HG02642 (cell line): ENCODE measurements around the gene POLD4.
"Not testable (repeated sequence)": the region's sequence is repeated elsewhere in the genome, so short reads cannot be mapped to it uniquely, and the experiment has no call there.

Experiments used
- ATAC-seq: cut with Tn5 transposase; IDR thresholded peaks from one replicate; pipeline ENCODE4 v1.9.1; 2021; ENCODE audit warnings: mild to moderate bottlenecking; ENCODE audit not compliant: unreplicated experiment, poor library complexity

POLD4 gene

DNA sequence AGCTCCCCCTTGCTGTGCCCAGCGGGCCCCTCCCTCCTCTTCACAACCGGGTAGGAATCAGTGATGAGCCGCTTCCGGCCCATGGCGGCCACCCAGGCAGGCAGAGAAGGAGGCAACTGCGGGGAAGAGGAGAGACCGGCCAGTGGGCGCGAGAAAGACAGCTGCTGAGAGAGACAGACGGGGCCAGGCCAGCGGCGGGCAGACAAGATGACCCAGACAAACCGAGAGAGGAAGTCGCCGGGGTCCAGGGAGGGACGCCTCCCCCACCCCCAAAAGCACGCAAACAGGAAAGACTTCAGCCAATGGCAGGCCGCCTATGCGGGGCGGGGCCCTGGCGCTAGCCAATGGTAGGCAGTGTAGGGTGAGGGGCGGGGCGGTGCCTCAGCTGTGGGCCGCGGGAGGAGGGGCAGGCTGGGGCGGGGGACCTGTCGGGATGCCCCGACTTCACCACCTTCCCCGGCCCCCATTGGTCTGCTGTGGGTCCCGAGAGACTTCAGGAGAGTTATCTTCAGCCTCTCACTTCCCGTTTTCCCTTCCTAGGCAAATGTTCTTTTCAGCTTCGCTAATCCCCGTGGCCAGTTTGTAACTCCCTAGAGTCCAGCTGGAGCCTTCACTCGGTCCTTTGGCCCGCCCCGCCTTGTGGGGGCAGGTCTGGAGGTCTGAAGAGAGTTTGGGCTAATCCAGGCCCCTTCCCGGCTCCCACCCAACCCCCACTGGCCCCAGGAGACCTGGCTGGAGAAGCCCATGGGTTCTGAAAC, at the start of gene POLD4:
TSS of gene POLD4 (minus strand) at position 230 of the 758 bp plus-strand sequence. CDS start at position 83, 147 bp downstream.
- ATAC-seq, result peak; percentile 82

- not testable (repeated sequence) for ATAC-seq
Measured at GRCh38 chr11:67403085-67403484, 49.7 kb upstream of the POLD4 start.

- not testable (repeated sequence) for ATAC-seq
Measured at GRCh38 chr11:67402192-67402839, 49.0 kb upstream of the POLD4 start.

- peak; percentile 70 for ATAC-seq
Measured at GRCh38 chr11:67401495-67402191, 48.3 kb upstream of the POLD4 start, which contains the start of gene PPP1CA. TSS of gene PPP1CA (minus strand) at chr11:67401858. CDS start at chr11:67401782, 76 bp downstream.

- ATAC-seq, result peak; percentile 29
Measured at GRCh38 chr11:67400942-67401494, 47.7 kb upstream of the POLD4 start.

GRCh38 chr11:67400251-67400941, 47.0 kb upstream of the POLD4 start:
- no peak for ATAC-seq

DNA sequence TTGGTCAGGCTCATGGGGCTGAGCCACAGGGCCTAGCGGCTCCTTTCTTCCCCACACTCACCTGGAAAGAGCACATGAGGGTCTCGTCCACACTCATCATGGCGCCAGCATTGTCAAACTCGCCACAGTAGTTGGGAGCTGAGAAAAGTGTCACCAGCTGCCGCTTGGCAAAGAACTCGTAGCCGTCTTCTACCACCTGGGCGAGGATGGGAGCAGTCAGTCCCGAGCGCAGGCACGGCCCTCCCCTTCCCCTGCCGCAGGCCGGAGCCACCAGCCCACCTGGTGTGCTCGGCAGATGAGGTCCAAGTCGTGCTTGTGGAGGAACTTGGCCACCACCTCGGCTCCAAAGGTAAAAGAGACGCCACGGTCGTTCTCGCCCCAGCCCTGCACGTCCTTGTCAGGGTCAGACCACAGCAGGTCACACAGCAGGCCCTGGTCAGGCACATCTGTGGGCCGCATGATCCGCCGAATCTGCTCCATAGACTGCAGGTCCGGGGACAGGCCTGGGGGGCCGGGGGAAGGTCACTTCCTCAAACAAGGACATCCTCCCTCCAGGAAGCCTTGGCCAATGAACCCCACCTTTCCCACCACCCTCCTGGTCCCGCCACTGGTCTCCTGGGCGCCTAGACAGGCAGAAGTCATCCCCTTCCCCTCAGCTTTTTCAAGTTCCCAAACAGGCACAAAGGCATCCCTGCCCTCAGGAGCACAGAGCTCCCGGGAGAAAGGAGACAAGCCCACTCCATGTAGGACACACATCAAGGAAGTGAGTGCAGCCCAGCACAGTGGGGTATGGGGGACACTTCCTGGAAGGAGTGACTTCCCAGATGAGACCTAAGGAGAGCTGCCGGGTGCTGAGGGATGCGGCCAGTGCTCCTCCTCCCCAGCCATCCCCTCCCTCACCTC, 45.6 kb upstream of the POLD4 start:
- ATAC-seq, result no peak

- ATAC-seq, result no peak
Measured at GRCh38 chr11:67397986-67398660, 44.8 kb upstream of the POLD4 start.

GRCh38 chr11:67397536-67397935, 44.2 kb upstream of the POLD4 start:
- no peak for ATAC-seq

DNA sequence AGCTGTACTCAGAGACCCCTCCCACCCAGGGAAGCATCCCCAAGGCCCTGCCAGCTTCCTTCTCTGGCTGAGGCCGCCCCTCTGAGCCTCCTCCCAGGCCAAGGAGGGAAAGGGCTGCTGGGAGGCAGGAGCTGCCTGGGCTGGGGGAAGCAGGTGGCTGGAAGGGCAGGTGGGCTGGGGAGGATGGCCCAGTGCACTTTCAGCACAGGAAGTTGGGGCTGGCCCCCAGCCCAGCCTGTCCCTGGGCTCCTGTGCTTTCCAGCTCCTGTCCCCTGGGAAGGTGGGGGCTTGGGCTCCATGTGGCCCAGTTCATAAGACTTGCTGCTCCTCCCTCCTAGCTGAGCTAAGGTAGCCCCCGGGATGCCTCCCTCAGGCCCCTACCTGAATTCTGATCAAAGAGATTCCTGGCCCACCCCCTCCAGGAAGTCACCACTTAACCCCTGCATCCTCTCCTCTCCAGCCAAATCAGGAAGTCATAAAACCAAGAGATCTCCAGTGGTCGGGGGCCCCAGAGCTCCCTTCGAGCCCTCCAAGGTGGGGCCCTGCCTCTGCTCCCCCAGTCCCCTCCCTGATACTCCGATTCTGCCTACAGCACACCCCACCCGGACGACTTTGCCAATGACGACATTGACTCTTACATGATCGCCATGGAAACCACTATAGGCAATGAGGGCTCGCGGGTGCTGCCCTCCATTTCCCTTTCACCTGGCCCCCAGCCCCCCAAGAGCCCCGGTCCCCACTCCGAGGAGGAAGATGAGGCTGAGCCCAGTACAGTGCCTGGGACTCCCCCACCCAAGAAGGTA, 43.4 kb upstream of the POLD4 start:
- ATAC-seq, result no peak

GRCh38 chr11:67396259-67396581, 42.9 kb upstream of the POLD4 start:
- ATAC-seq, result no peak

DNA sequence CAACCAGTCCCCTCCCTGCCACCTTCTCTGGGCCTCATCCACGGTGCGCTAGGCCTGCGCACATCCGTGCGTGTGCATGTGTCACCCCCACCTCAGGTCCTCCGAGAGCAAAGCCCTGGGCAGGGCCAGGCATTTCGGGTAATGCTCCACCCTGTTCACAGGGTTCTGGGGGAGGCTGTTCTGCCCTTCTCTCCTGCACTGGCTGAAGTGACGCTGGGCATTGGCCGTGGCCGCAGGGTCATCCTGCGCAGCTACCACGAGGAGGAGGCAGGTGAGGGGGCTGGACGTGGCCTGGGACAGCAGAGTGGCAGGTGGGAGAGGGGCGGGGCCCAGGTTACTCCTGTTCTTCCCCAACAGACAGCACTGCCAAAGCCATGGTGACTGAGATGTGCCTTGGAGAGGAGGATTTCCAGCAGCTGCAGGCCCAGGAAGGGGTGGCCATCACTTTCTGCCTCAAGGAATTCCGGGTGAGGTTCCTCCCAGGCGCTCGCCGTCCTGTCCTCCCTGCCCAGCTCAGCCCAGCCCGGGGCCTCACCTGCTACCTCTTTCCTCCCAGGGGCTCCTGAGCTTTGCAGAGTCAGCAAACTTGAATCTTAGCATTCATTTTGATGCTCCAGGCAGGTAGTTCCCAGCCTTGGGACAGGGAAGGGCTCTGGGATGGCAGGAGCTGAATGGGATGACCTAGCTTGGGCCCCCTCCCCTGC, 42.4 kb upstream of the POLD4 start:
- ATAC-seq, result no peak

DNA sequence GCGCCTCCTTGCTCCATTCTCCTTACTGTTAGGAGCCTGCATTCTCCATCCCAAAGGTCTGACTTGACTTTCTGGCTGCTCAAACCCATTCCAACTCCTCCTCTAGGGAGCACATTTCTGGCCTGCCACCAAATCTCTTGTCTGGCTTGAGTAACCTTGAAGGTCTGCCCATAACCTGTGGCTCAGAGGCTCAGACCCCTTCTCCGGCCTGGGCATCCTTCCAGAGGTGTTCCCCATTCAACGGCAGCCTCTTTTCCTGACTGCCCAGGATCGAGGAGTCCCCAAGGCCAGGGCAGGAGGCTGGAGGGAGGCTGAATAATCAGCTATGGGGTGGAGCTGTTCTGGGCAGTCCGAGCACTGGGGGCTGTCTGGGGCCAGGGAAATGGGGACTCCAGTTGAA, 40.6 kb upstream of the POLD4 start:
- ATAC-seq, result no peak

- ATAC-seq, result no peak
Measured at GRCh38 chr11:67393437-67393836, 40.1 kb upstream of the POLD4 start.

DNA sequence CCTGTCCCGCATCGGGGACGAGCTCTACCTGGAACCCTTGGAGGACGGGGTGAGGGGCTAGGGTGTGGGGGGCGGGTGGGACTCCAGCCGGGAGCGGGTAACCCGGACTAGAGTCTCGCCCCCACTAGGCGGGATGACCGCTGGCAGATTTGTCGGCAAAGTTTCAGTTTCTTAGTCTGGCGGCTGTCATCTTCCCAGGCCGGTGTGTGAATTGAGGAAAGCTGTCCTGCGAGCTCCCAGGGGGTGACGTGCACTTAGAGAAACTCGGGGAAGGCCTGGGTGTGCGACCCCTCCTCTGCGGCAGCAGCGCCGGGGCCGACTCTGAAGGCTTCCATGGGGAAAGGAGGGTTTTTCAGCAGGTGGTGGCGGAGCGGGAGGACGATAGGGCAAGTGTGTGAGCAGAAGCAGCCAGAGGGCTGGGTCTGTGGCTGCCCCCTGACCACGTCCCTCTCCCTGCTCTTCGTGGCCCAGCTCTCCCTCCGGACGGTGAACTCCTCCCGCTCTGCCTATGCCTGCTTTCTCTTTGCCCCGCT, 38.9 kb upstream of the POLD4 start:
- ATAC-seq, result no peak

DNA sequence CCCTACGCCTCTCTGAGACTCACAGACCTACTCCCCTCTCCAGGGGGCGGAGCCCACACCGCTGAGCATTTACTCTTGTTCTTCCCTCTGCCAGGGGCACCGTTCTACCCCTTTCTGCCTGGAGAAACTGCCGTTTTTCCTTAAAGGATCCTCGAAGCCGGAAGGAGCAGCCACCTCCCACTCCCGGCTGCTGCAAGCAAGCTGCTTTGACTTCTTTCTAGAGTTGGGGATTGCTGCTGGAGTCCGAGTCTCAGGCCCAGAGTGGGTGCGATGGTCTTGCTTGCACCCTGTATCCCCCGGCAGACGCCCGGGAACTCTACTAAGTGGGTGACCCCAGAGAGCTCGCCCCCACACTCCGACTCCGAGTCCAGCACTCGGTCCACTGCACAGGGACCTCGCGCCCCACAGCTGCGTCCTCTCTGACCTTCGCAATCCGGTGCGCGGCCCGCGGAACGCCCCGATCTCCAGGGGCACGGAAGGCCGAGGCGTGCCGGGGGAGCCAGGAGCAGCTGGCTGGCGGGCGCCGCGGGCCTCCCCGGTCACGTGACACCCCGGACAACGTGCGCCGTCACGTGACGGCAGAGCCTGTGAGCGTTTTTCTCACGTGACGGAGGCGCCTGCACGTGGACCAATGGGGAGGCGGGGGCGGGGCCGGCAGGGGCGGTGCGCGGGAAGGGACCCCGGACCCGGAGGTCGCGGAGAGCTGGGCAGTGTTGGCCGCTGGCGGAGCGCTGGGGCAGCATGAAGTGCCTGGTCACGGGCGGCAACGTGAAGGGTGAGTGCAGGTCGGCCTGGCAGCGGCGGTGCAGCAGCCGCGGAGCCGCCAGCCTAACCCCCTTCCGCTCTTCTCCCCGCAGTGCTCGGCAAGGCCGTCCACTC, 38.2 kb upstream of the POLD4 start, which contains the start of gene RAD9A:
TSS of gene RAD9A (plus strand) at position 683 of the 879 bp plus-strand sequence. CDS start at position 742, 59 bp downstream.
- peak; percentile 78 for ATAC-seq
